Subcutaneous adipose tissue (tissue), 4 donors: ENCODE data around the gene GLYATL1. TPM values are rescaled to one million over a fixed set of nuclear protein-coding genes. Genes with fewer than 3 reads are reported as not detected.

Experiments used
- total RNA-seq, 4 donors: library from RNA; depleted of rRNA; stranded (reverse); fragments of >200 nt; gene quantifications; one replicate each; pipeline ENCODE4 v1.1.0, GENCODE V29; 2016
- TF ChIP-seq, protein P1 (sequence below): fragments of 450-650 bp; IDR thresholded peaks from one replicate; pipeline ENCODE4 v1.5.1; 2016; ENCODE audit warnings: low read depth, mild to moderate bottlenecking, control low read depth, antibody characterized with exemption, moderate library complexity

Gene GLYATL1
- total RNA-seq, 4 donors from 2014 or later = not detected

DNA sequence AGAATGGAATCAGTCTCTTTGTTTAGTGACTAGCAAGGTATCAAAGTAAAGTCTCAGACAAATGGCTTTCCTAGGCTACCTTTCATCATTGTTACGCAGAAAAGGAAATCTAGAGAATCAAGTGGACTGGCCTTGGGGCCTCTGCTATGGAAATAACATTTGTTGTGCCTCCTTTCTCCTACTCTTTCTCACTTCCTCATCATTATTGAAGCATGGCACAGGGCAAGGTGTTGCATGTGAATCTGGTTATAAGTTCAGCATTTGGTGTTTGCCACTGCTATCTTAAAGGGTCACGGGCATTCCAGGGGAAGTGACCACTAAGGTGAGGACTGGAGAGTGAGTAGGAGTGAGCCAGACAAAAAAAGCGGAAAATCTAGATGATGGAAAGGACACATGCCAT lies 54.9 kb downstream of the GLYATL1 start:
- TF ChIP-seq, protein P1, sequence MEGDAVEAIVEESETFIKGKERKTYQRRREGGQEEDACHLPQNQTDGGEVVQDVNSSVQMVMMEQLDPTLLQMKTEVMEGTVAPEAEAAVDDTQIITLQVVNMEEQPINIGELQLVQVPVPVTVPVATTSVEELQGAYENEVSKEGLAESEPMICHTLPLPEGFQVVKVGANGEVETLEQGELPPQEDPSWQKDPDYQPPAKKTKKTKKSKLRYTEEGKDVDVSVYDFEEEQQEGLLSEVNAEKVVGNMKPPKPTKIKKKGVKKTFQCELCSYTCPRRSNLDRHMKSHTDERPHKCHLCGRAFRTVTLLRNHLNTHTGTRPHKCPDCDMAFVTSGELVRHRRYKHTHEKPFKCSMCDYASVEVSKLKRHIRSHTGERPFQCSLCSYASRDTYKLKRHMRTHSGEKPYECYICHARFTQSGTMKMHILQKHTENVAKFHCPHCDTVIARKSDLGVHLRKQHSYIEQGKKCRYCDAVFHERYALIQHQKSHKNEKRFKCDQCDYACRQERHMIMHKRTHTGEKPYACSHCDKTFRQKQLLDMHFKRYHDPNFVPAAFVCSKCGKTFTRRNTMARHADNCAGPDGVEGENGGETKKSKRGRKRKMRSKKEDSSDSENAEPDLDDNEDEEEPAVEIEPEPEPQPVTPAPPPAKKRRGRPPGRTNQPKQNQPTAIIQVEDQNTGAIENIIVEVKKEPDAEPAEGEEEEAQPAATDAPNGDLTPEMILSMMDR = no peak

- TF ChIP-seq, protein P1 = no peak
Measured at GRCh38 chr11:58998480-58999290, 59.4 kb downstream of the GLYATL1 start.

GRCh38 chr11:58999291-58999680 lies 60.0 kb downstream of the GLYATL1 start:
- TF ChIP-seq, protein P1 = no peak

DNA sequence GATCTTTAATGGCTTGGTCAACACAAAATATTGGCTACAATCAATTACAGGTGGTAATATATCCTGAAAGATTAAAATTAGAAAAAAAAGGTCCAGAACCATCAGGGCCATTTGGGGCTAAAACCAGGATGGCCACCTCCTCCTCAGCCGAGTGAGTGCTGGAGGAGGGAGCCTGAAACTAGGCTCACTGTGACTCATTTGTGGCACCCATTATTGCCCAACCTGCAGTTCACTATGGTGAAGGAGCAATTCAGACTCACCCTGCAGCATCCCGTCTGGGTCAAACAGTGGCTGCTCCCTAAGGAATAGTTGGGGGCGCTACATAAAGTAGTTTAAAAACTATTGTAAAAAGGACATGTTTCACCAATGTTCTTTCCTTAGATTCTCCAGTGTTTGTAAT lies 60.7 kb downstream of the GLYATL1 start:
- TF ChIP-seq, protein P1 = no peak

Other genes with a start within 250 kb of the GLYATL1 start
- 10 to 100 TPM in 1 of 4 donors, 1 to 10 TPM in 3; 2.4 to 11.7 (median 6.2) TPM for gene GLYAT, start 207.5 kb upstream of the GLYATL1 start, total RNA-seq
- not detected for gene GLYATL2, start 94.8 kb upstream of the GLYATL1 start, total RNA-seq
- gene GLYATL1B, start 146.8 kb downstream of the GLYATL1 start, total RNA-seq = not detected
- 1 to 10 TPM in 2 of 4 donors, under 1 TPM in 1, not detected in 1; 0.38 to 1.4 (median 1.1) TPM for gene FAM111B, start 167.7 kb downstream of the GLYATL1 start, total RNA-seq
- 10 to 100 TPM; 36.8 to 94.2 (median 51.7) TPM for gene FAM111A, start 203.4 kb downstream of the GLYATL1 start, total RNA-seq
- gene DTX4, start 232.6 kb downstream of the GLYATL1 start, total RNA-seq = 10 to 100 TPM in 3 of 4 donors, 1 to 10 TPM in 1; 7.9 to 30.6 (median 21.1) TPM